GM12892 (cell line): ENCODE results near the gene FAM83B.

ENCODE experiments used
- POLR2A ChIP-seq: IDR thresholded peaks from 2 replicates; pipeline ENCODE4 v1.6.1; 2011; ENCODE audit warnings: low read depth, low read length, control low read depth
- POLR2AphosphoS5 ChIP-seq: IDR thresholded peaks from 2 replicates; pipeline ENCODE4 v1.6.1; 2011; ENCODE audit warnings: low read depth, low read length, control low read depth

GRCh38 chr6:54913211-54913610, 66.6 kb downstream of the FAM83B start:
- TF ChIP-seq POLR2A (no peak), POLR2AphosphoS5 (no peak)
